K562 (cell line): ENCODE data around the gene GNG3. TPM values are rescaled to one million over a fixed set of nuclear protein-coding genes. Genes with fewer than 3 reads are reported as not detected.

Experiments used
- CHD2 ChIP-seq: IDR thresholded peaks from 2 replicates; pipeline ENCODE4 v1.6.1; 2011; ENCODE audit warnings: low read depth, low read length
- FOXM1 ChIP-seq, 2 experiments: fragments of 450-650 bp in 1 of 2; sonication (generic) in 1 of 2; formaldehyde crosslinking in 1 of 2; IDR thresholded peaks; 2 replicates each; pipeline versions ENCODE4 v1.6.1 to v1.9.0; 2017 to 2022; ENCODE audit warnings: low read depth in 2 of 2, mild to moderate bottlenecking in 2 of 2, missing genetic modification reagents in 1 of 2, moderate library complexity in 1 of 2
- HDAC1 ChIP-seq, 2 experiments: fragments of 450-650 bp; IDR thresholded peaks; 2 replicates each; pipeline ENCODE4 v1.6.1; 2016 to 2017; ENCODE audit warnings: inconsistent platforms in 1 of 2, mild to moderate bottlenecking in 1 of 2, moderate library complexity in 1 of 2
- MAZ ChIP-seq, 2 experiments: fragments of 450-650 bp in 1 of 2; sonication (generic) in 1 of 2; formaldehyde crosslinking; IDR thresholded peaks in 1 of 2; conservative IDR thresholded peaks in 1 of 2; 2 replicates each; pipeline versions ENCODE4 v1.4.0 to v1.5.0; 2020; ENCODE audit warnings: mild to moderate bottlenecking in 1 of 2, missing genetic modification reagents in 1 of 2
- MCM5 ChIP-seq: fragments of 450-650 bp; IDR thresholded peaks from 2 replicates; pipeline ENCODE4 v1.6.1; 2016; ENCODE audit warnings: low read depth
- MGA ChIP-seq: fragments of 450-650 bp; IDR thresholded peaks from 2 replicates; pipeline ENCODE4 v1.6.1; 2016; ENCODE audit warnings: mild to moderate bottlenecking, moderate library complexity
- MTA2 ChIP-seq: fragments of 450-650 bp; IDR thresholded peaks from 2 replicates; pipeline ENCODE4 v1.6.1; 2016; ENCODE audit warnings: low read depth
- WHSC1 ChIP-seq: IDR thresholded peaks from one replicate; pipeline ENCODE4 v1.6.1; 2012; ENCODE audit warnings: low read length, control low read depth, inconsistent platforms
- ZFP91 ChIP-seq: sonication (generic); formaldehyde crosslinking; IDR thresholded peaks from 2 replicates; pipeline ENCODE4 v1.8.0; 2022; ENCODE audit warnings: mild to moderate bottlenecking, missing genetic modification reagents
- ZNF277 ChIP-seq: fragments of 250-450 bp; sonication (Bioruptor Pico); IDR thresholded peaks from 2 replicates; pipeline ENCODE4 v1.8.0; 2022; ENCODE audit warnings: inconsistent platforms, mild to moderate bottlenecking, moderate library complexity, borderline replicate concordance
- ZNF282 ChIP-seq: sonication (generic); formaldehyde crosslinking; IDR thresholded peaks from 2 replicates; pipeline ENCODE4 v1.8.1; 2023; ENCODE audit warnings: missing genetic modification reagents
- ZNF79 ChIP-seq: fragments of 250-450 bp; sonication (Bioruptor Pico); IDR thresholded peaks from 2 replicates; pipeline ENCODE4 v1.4.0; 2020; ENCODE audit warnings: low read depth, mild to moderate bottlenecking, moderate library complexity
- polyA plus RNA-seq, 8 experiments: library from polyadenylated mRNA; depleted of rRNA in 4 of 8; stranded (reverse) in 5 of 8; unstranded in 3 of 8; fragments of >200 nt; fragmentation: Nextera tagmentation in 2 of 8; fragmentation: Illumina TruSeq in 1 of 8; extraction: Ambion mirVana in 2 of 8; extraction: Trizol in 1 of 8; gene quantifications; 2 replicates each; pipeline versions ENCODE4 v1.2.1 to v1.2.3, GENCODE V29; 2011 to 2014; ENCODE audit warnings: inconsistent platforms in 1 of 8, missing spikeins in 1 of 8
- total RNA-seq, 7 experiments: library from RNA; depleted of rRNA in 6 of 7; stranded (reverse); fragments of >200 nt in 6 of 7; fragmentation: Illumina TruSeq in 2 of 7; extraction: Trizol in 2 of 7; gene quantifications; 2 replicates each; pipeline versions ENCODE4 v1.2.1 to v1.2.3, GENCODE V29; 2011 to 2021; ENCODE audit warnings: low replicate concordance in 1 of 7

Gene GNG3
- total and polyA plus RNA-seq, 9 of the 15 experiments (the other 6 are each of a cell fraction or from before 2014, with no cell fraction given), result 0.07 TPM; not detected in 8

- TF ChIP-seq MGA (no peak), WHSC1 (no peak), ZNF79 (CRISPR knock-in tag) (no peak), HDAC1 (IDR thresholded peaks at IDR 0.05) (peak in 1 of 2 experiments; percentile 80; a peak in 2 of 4 replicates), FOXM1 (IDR thresholded peaks at IDR 0.05; ENCODE audit: low read depth) (0 out of 2 replicates have a peak, but pooled peaks have one; percentile 35), FOXM1 (CRISPR knock-in tag; IDR thresholded peaks at IDR 0.05; ENCODE audit: low read depth) (0 out of 2 replicates have a peak, but pooled peaks have one; percentile 68), ZFP91 (no peak), MCM5 (no peak), MTA2 (no peak), CHD2 (peak; percentile 87), MAZ (CRISPR knock-in tag; conservative IDR thresholded peaks at IDR 0.05 in 1 of 2, IDR thresholded peaks at IDR 0.05 in 1 of 2) (peak; percentile 32 to 57; a peak in 2 of 4 replicates), ZNF282 (CRISPR knock-in tag) (no peak), ZNF277 (CRISPR knock-in tag) (no peak)
Measured at GRCh38 chr11:62753736-62754603, 46.5 kb downstream of the GNG3 start, which contains the start of gene ZBTB3 (continued).
